HepG2 (cell line): ENCODE measurements around the gene CAPS. TPM values are rescaled to one million over a fixed set of nuclear protein-coding genes. Genes with fewer than 3 reads are reported as not detected.
A peak's percentile ranks its signal among the peaks of the same experiment; 100 is the strongest.

Source experiments
- ATF2 ChIP-seq: sonication (generic); formaldehyde crosslinking; IDR thresholded peaks from 2 replicates; pipeline ENCODE4 v1.4.0; 2020; ENCODE audit warnings: missing genetic modification reagents
- ELF4 ChIP-seq: sonication (generic); formaldehyde crosslinking; IDR thresholded peaks from 2 replicates; pipeline ENCODE4 v1.5.0; 2020; ENCODE audit warnings: missing genetic modification reagents, mild to moderate bottlenecking, moderate library complexity, borderline replicate concordance
- EP300 ChIP-seq, 3 experiments: sonication (generic) in 1 of 3; formaldehyde crosslinking in 1 of 3; IDR thresholded peaks; 2 replicates each; pipeline versions ENCODE4 v1.5.1 to v1.6.1; 2011 to 2020; ENCODE audit warnings: low read depth in 2 of 3, low read length in 2 of 3, borderline replicate concordance in 1 of 3, improper control_type of control experiment in 1 of 3, mild to moderate bottlenecking in 1 of 3, missing genetic modification reagents in 1 of 3, moderate library complexity in 1 of 3
- FLYWCH1 ChIP-seq: sonication (generic); formaldehyde crosslinking; IDR thresholded peaks from 2 replicates; pipeline ENCODE4 v1.8.1; 2023; ENCODE audit warnings: mild to moderate bottlenecking, missing genetic modification reagents
- FOXA3 ChIP-seq: IDR thresholded peaks from 2 replicates; pipeline ENCODE4 v1.6.1; 2016; ENCODE audit warnings: missing genetic modification reagents, missing compliant biosample characterization
- MAF1 ChIP-seq: sonication (generic); formaldehyde crosslinking; IDR thresholded peaks from 2 replicates; pipeline ENCODE4 v1.5.0; 2020; ENCODE audit warnings: missing genetic modification reagents, borderline replicate concordance
- MED1 ChIP-seq: sonication (generic); formaldehyde crosslinking; IDR thresholded peaks from 2 replicates; pipeline ENCODE4 v1.4.0; 2020; ENCODE audit warnings: missing genetic modification reagents
- MNT ChIP-seq: fragments of 450-650 bp; IDR thresholded peaks from 2 replicates; pipeline ENCODE4 v1.6.1; 2016
- MYPOP ChIP-seq: sonication (generic); formaldehyde crosslinking; IDR thresholded peaks from 2 replicates; pipeline ENCODE4 v1.8.1; 2023; ENCODE audit warnings: mild to moderate bottlenecking, moderate library complexity, missing genetic modification reagents
- RNF2 ChIP-seq: fragments of 450-650 bp; conservative IDR thresholded peaks from 2 replicates; pipeline ENCODE4 v1.6.1; 2016; ENCODE audit warnings: low read depth
- RXRB ChIP-seq: IDR thresholded peaks from 2 replicates; pipeline ENCODE4 v1.6.1; 2016; ENCODE audit warnings: borderline replicate concordance, missing genetic modification reagents, missing compliant biosample characterization
- SMARCC2 ChIP-seq: fragments of 450-650 bp; IDR thresholded peaks from 2 replicates; pipeline ENCODE4 v1.6.1; 2017; ENCODE audit warnings: antibody characterized with exemption, mild to moderate bottlenecking
- SMYD3 ChIP-seq: sonication (generic); formaldehyde crosslinking; IDR thresholded peaks from 2 replicates; pipeline ENCODE4 v1.8.1; 2023; ENCODE audit warnings: mild to moderate bottlenecking, missing genetic modification reagents
- ZBTB39 ChIP-seq: sonication (generic); formaldehyde crosslinking; IDR thresholded peaks from 2 replicates; pipeline ENCODE4 v1.5.0; 2020; ENCODE audit warnings: missing genetic modification reagents
- ZNF10 ChIP-seq: sonication (generic); formaldehyde crosslinking; IDR thresholded peaks from 2 replicates; pipeline ENCODE4 v1.4.0; 2020; ENCODE audit warnings: mild to moderate bottlenecking, low read depth, missing genetic modification reagents, borderline replicate concordance
- ZNF20 ChIP-seq: sonication (generic); formaldehyde crosslinking; IDR thresholded peaks from 2 replicates; pipeline ENCODE4 v1.4.0; 2020; ENCODE audit warnings: mild to moderate bottlenecking, moderate library complexity, missing genetic modification reagents
- ZNF282 ChIP-seq: fragments of 450-650 bp; IDR thresholded peaks from 2 replicates; pipeline ENCODE4 v1.6.1; 2018; ENCODE audit not compliant: partially characterized antibody
- ZNF543 ChIP-seq: sonication (generic); formaldehyde crosslinking; IDR thresholded peaks from 2 replicates; pipeline ENCODE4 v1.4.0; 2020; ENCODE audit warnings: mild to moderate bottlenecking, missing genetic modification reagents
- ZNF567 ChIP-seq: sonication (generic); formaldehyde crosslinking; IDR thresholded peaks from 2 replicates; pipeline ENCODE4 v1.8.1; 2023; ENCODE audit warnings: mild to moderate bottlenecking, missing genetic modification reagents, borderline replicate concordance
- ZNF768 ChIP-seq: sonication (generic); formaldehyde crosslinking; IDR thresholded peaks from 2 replicates; pipeline ENCODE4 v1.4.0; 2020; ENCODE audit warnings: missing genetic modification reagents
- ZNF878 ChIP-seq: sonication (generic); formaldehyde crosslinking; IDR thresholded peaks from 2 replicates; pipeline ENCODE4 v1.8.1; 2023; ENCODE audit warnings: mild to moderate bottlenecking, missing genetic modification reagents, moderate library complexity
- ZXDC ChIP-seq: sonication (generic); formaldehyde crosslinking; IDR thresholded peaks from 2 replicates; pipeline ENCODE4 v1.5.0; 2020; ENCODE audit warnings: mild to moderate bottlenecking, missing genetic modification reagents
- polyA plus RNA-seq, 8 experiments: library from polyadenylated mRNA; depleted of rRNA in 3 of 8; stranded (reverse) in 7 of 8; unstranded in 1 of 8; fragments of >200 nt; fragmentation: Illumina TruSeq in 4 of 8; extraction: Trizol in 4 of 8; gene quantifications; 2 replicates each; pipeline versions ENCODE4 v1.2.1 to v1.2.3, GENCODE V29; 2011 to 2016; ENCODE audit warnings: low read depth in 4 of 8, missing spikeins in 1 of 8, mixed read lengths in 1 of 8; ENCODE audit not compliant: insufficient read depth in 1 of 8
- total RNA-seq, 5 experiments: library from RNA; depleted of rRNA; stranded (reverse); fragments of >200 nt; fragmentation: Illumina TruSeq; extraction: Trizol; gene quantifications; 2 replicates each; pipeline ENCODE4 v1.2.3, GENCODE V29; 2016; ENCODE audit warnings: low read depth in 1 of 5

The CAPS gene
- total and polyA plus RNA-seq, 2 of the 13 experiments (the other 11 are each of a cell fraction or from before 2014, with no cell fraction given): 3.1 TPM

GRCh38 chr19:5870986-5871394, 43.1 kb upstream of the CAPS start (continued):
- no peak for TF ChIP-seq ZNF20 (CRISPR knock-in tag)
- TF ChIP-seq ZNF878 (CRISPR knock-in tag): peak; percentile 94
- TF ChIP-seq RXRB (CRISPR knock-in tag): peak; percentile 100
- TF ChIP-seq RNF2: no peak
- TF ChIP-seq ZNF543 (CRISPR knock-in tag): peak; percentile 72
- no peak; the same call in 1 of the 2 replicates for TF ChIP-seq ZXDC (CRISPR knock-in tag)
- no peak for TF ChIP-seq FLYWCH1
- peak; percentile 98 for TF ChIP-seq FOXA3
- TF ChIP-seq ZBTB39: peak; percentile 83; the same call in 1 of the 2 replicates
- peak; percentile 93 to 97 for TF ChIP-seq EP300 (IDR thresholded peaks at IDR 0.05; ENCODE audit: low read depth in 2 of 2, low read length in 2 of 2)
- TF ChIP-seq EP300 (CRISPR knock-in tag; IDR thresholded peaks at IDR 0.05; ENCODE audit: borderline replicate concordance): peak; percentile 98
- TF ChIP-seq ZNF567 (CRISPR knock-in tag): peak; percentile 67; the same call in 1 of the 2 replicates
- peak; percentile 18; the same call in 1 of the 2 replicates for TF ChIP-seq MNT
- TF ChIP-seq MYPOP: peak; percentile 86; the same call in 1 of the 2 replicates
- TF ChIP-seq ELF4: no peak
- TF ChIP-seq ZNF282: no peak
- no peak for TF ChIP-seq MAF1 (CRISPR knock-in tag)
- TF ChIP-seq ATF2 (CRISPR knock-in tag): peak; percentile 94
- peak; percentile 55; the same call in 1 of the 2 replicates for TF ChIP-seq SMYD3 (CRISPR knock-in tag)
- TF ChIP-seq ZNF10 (CRISPR knock-in tag): no peak
- TF ChIP-seq MED1: peak; percentile 99
- peak; percentile 78 for TF ChIP-seq ZNF768
- no peak for TF ChIP-seq SMARCC2
